ENCODE data around the gene CCDC83.

- TF ChIP-seq CTCF (IDR thresholded peaks at IDR 0.05) (no peak), POLR2A (IDR thresholded peaks at IDR 0.05) (no peak)
Observed at GRCh38 chr11:85806876-85807275, 48.3 kb upstream of the CCDC83 start.
